Immature natural killer cell (primary cell): ENCODE measurements around the gene GABBR2. TPM values are rescaled to one million over a fixed set of nuclear protein-coding genes. Genes with fewer than 3 reads are reported as not detected.

Experiments
- DNase-seq, 3 donors: peaks; one replicate each; pipeline ENCODE4 v3.0.0; 2022; ENCODE audit warnings: mixed read lengths in 1 of 3
- H3K27ac Mint-ChIP-seq, 6 donors: one replicate each; pipeline ENCODE4 v1.8.0; 2020; ENCODE audit warnings: mixed read lengths in 6 of 6, mild to moderate bottlenecking in 5 of 6, inconsistent platforms in 4 of 6, moderate library complexity in 3 of 6
- H3K27me3 Mint-ChIP-seq, 3 donors: one replicate each; pipeline ENCODE4 v1.8.0; 2020 to 2021; ENCODE audit warnings: low read depth in 3 of 3, mild to moderate bottlenecking in 3 of 3, mixed read lengths in 3 of 3, moderate library complexity in 3 of 3, inconsistent platforms in 1 of 3
- H3K36me3 Mint-ChIP-seq, 3 donors: one replicate each; pipeline ENCODE4 v1.8.0; 2020; ENCODE audit warnings: mixed read lengths in 3 of 3, inconsistent platforms in 2 of 3, mild to moderate bottlenecking in 2 of 3
- H3K4me1 Mint-ChIP-seq, 2 donors: one replicate each; pipeline ENCODE4 v1.8.0; 2020; ENCODE audit warnings: inconsistent platforms in 2 of 2, mild to moderate bottlenecking in 2 of 2, mixed read lengths in 2 of 2, moderate library complexity in 1 of 2
- H3K4me3 Mint-ChIP-seq, 5 donors: one replicate each; pipeline ENCODE4 v1.8.0; 2020; ENCODE audit warnings: mild to moderate bottlenecking in 5 of 5, mixed read lengths in 5 of 5, inconsistent platforms in 3 of 5, moderate library complexity in 3 of 5
- H3K9me3 Mint-ChIP-seq, 6 donors: one replicate each; pipeline ENCODE4 v1.8.0; 2020; ENCODE audit warnings: mild to moderate bottlenecking in 6 of 6, mixed read lengths in 6 of 6, inconsistent platforms in 4 of 6, moderate library complexity in 3 of 6
- polyA plus RNA-seq, 3 donors: library from polyadenylated mRNA; unstranded; fragments of 300-500 nt; fragmentation: Illumina TruSeq; gene quantifications; one replicate each; pipeline ENCODE4 v1.2.3, GENCODE V29; 2021

The GABBR2 gene
- polyA plus RNA-seq, 3 donors from 2014 or later, result not detected

- H3K4me1 Mint-ChIP-seq, result no peaks in the 10 kb centered on the region
- no peak overlapping the region for H3K4me3 Mint-ChIP-seq
- DNase-seq, result no peak
- peaks cover 0 to 19% (median 16%) of the 10 kb centered on the region in 6 donors for H3K9me3 Mint-ChIP-seq
- peaks cover 0 to 7% (median 2%) of the 10 kb centered on the region in 3 donors for H3K27me3 Mint-ChIP-seq
- H3K36me3 Mint-ChIP-seq, result peaks cover 0 to 5% (median 0%) of the 10 kb centered on the region in 3 donors
- H3K27ac Mint-ChIP-seq, result no peak overlapping the region
These were observed 347.1 kb downstream of the GABBR2 start for GRCh38 chr9:98361645-98362044.

GRCh38 chr9:98360176-98360708 is 348.5 kb downstream of the GABBR2 start:
- no peak overlapping the region for H3K27ac Mint-ChIP-seq
- DNase-seq, result no peak
- peaks cover 0 to 7% (median 5%) of the 10 kb centered on the region in 6 donors for H3K9me3 Mint-ChIP-seq
- H3K4me3 Mint-ChIP-seq, result no peak overlapping the region
- H3K27me3 Mint-ChIP-seq, result peaks cover 0 to 4% (median 2%) of the 10 kb centered on the region in 3 donors
- H3K36me3 Mint-ChIP-seq, result peaks cover 0 to 2% (median 0%) of the 10 kb centered on the region in 3 donors
- H3K4me1 Mint-ChIP-seq, result no peaks in the 10 kb centered on the region

- Mint-ChIP-seq H3K4me1 (no peaks in the 10 kb centered on the region), H3K4me3 (no peak overlapping the region), H3K27ac (no peak overlapping the region), H3K9me3 (no peaks in the 10 kb centered on the region), H3K27me3 (peaks cover 0 to 4% (median 0%) of the 10 kb centered on the region in 3 donors), H3K36me3 (no peaks in the 10 kb centered on the region)
- DNase-seq, result no peak
These were observed 349.2 kb downstream of the GABBR2 start for GRCh38 chr9:98359569-98359968.

GRCh38 chr9:98357921-98358535 is 350.7 kb downstream of the GABBR2 start:
- DNase-seq, result no peak
- no peaks in the 10 kb centered on the region for H3K36me3 Mint-ChIP-seq
- no peaks in the 10 kb centered on the region for H3K9me3 Mint-ChIP-seq
- H3K27me3 Mint-ChIP-seq, result peaks cover 0 to 6% (median 0%) of the 10 kb centered on the region in 3 donors
- no peak overlapping the region for H3K4me3 Mint-ChIP-seq
- H3K27ac Mint-ChIP-seq, result no peak overlapping the region
- no peaks in the 10 kb centered on the region for H3K4me1 Mint-ChIP-seq

DNA sequence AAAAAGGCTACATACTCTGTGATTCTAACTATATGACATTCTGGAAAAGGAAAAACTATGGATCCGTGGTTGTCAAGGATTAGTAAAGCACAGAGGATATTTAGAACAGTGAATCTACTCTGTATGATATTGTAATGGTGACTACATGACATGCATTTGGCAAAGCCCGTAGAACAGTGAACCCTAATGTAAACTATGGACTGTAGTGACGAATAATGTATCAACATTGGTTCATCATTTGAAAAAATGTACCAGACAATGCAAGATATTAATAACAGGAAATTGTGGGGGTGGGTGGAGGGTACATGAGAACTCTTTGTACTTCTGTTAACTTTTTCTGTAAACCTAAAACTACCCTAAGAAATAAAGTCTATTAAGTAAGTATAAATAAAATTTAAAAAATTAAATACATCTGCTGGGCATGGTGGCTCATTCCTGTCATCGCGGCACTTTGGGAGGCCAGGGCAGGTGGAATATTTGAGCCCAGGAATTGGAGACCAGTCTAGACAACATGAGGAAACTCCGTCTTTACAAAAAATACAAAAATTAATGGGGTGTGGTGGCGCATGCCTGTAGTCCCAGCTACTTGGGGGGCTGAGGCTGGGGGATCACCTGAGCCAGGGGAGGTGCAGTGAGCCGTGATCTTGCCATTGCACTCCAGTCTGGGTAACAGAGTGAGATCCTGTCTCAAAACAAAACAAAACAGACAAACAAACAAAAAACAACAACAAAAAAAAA is 351.6 kb downstream of the GABBR2 start:
- Mint-ChIP-seq H3K27ac (no peak overlapping the region), H3K27me3 (peaks cover 0 to 6% (median 0%) of the 10 kb centered on the region in 3 donors), H3K36me3 (no peaks in the 10 kb centered on the region), H3K4me1 (no peaks in the 10 kb centered on the region), H3K4me3 (no peak overlapping the region), H3K9me3 (no peaks in the 10 kb centered on the region)
- no peak for DNase-seq

GRCh38 chr9:98356326-98356725 is 352.4 kb downstream of the GABBR2 start:
- Mint-ChIP-seq H3K4me3 (no peak overlapping the region), H3K27me3 (peaks cover 1 to 8% (median 4%) of the 10 kb centered on the region in 3 donors), H3K27ac (no peak overlapping the region), H3K36me3 (peaks cover 0 to 5% (median 0%) of the 10 kb centered on the region in 3 donors), H3K9me3 (peaks cover 0 to 7% (median 5%) of the 10 kb centered on the region in 6 donors), H3K4me1 (no peaks in the 10 kb centered on the region)
- DNase-seq, result no peak

DNA sequence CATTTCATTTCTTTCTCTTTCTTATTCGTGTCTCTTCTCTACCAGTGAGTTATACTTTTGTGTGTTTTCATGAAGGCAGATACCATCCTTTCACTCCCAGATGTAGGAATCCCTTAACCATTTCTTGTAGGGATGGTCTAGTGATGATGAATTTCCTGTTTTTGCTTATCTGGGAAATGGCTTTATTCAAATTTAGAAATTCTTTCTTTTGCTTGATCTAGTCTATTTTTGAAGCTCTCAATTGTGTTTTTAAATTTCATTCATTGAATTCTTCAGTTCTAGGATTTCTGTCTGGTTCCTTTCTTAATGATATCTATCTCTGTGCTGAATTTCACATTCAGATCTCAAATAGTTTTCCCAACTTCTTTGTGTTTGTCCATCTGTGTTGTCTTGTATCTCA is 357.4 kb downstream of the GABBR2 start:
- peaks cover 5 to 11% (median 9%) of the 10 kb centered on the region in 3 donors for H3K27me3 Mint-ChIP-seq

DNA sequence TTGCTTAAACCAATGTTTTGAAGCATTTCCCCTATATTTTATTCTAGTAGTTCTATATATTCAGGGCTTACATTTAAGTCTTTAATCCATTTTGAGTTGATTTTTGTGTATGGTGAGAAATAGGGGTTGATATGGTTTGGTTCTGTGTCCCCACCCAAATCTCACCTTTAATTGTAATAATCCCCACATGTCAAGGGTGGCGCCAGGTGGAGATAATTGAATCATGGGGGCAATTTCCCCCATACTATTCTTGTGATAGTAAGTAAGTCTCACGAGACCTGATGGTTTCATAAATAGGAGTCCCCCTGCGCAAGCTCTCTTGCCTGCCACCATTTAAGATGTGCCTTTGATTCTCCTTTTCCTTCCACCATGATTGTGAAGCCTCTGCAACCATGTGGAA is 361.1 kb downstream of the GABBR2 start:
- Mint-ChIP-seq H3K36me3 (peaks cover 0 to 8% (median 0%) of the 10 kb centered on the region in 3 donors), H3K27me3 (peaks cover 6 to 16% (median 14%) of the 10 kb centered on the region in 3 donors), H3K4me3 (no peak overlapping the region), H3K9me3 (peaks cover 1 to 12% (median 5%) of the 10 kb centered on the region in 6 donors), H3K4me1 (no peaks in the 10 kb centered on the region), H3K27ac (no peak overlapping the region)
- no peak for DNase-seq

More for the DNA sequence above, 357.4 kb downstream of the GABBR2 start:
- H3K9me3 Mint-ChIP-seq, result peaks cover 1 to 12% (median 5%) of the 10 kb centered on the region in 6 donors
- H3K4me1 Mint-ChIP-seq, result no peaks in the 10 kb centered on the region
- H3K4me3 Mint-ChIP-seq, result no peak overlapping the region
- no peak for DNase-seq
- H3K36me3 Mint-ChIP-seq, result peaks cover 0 to 8% (median 0%) of the 10 kb centered on the region in 3 donors
- H3K27ac Mint-ChIP-seq, result no peak overlapping the region

DNA sequence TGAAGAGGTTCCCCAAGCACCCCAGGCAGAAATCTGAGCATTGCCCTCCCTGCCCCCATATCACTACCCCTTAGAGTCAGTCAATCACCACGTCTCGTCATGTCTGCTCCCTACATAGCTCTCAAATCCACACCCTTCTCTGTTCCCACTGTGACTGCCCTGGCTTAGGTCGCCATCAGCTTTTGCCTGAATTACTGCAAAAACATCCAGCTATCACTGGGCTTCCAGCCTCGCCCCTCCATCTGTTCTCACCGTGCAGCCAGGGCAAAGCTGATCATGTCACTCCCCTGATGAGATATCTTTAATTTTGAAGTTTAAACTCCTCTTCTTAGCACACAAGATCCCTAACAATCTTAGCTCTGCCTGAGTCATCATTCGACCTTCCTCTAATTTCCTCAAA is 363.7 kb downstream of the GABBR2 start:
- Mint-ChIP-seq H3K4me3 (no peak overlapping the region), H3K27ac (no peak overlapping the region), H3K36me3 (no peaks in the 10 kb centered on the region), H3K4me1 (no peaks in the 10 kb centered on the region), H3K27me3 (peaks cover 3 to 15% (median 9%) of the 10 kb centered on the region in 3 donors), H3K9me3 (no peaks in the 10 kb centered on the region)
- no peak for DNase-seq

GRCh38 chr9:98344581-98344980 is 364.2 kb downstream of the GABBR2 start:
- Mint-ChIP-seq H3K27ac (no peak overlapping the region), H3K27me3 (peaks cover 3 to 15% (median 12%) of the 10 kb centered on the region in 3 donors), H3K4me1 (no peaks in the 10 kb centered on the region), H3K36me3 (no peaks in the 10 kb centered on the region), H3K9me3 (no peaks in the 10 kb centered on the region), H3K4me3 (no peak overlapping the region)
- DNase-seq, result no peak

- H3K27me3 Mint-ChIP-seq, result peaks cover 3 to 15% (median 14%) of the 10 kb centered on the region in 3 donors
- DNase-seq, result no peak
- H3K9me3 Mint-ChIP-seq, result no peaks in the 10 kb centered on the region
- no peaks in the 10 kb centered on the region for H3K36me3 Mint-ChIP-seq
- no peaks in the 10 kb centered on the region for H3K4me1 Mint-ChIP-seq
- H3K4me3 Mint-ChIP-seq, result no peak overlapping the region
- no peak overlapping the region for H3K27ac Mint-ChIP-seq
These were observed 365.9 kb downstream of the GABBR2 start for GRCh38 chr9:98342820-98343210.

DNA sequence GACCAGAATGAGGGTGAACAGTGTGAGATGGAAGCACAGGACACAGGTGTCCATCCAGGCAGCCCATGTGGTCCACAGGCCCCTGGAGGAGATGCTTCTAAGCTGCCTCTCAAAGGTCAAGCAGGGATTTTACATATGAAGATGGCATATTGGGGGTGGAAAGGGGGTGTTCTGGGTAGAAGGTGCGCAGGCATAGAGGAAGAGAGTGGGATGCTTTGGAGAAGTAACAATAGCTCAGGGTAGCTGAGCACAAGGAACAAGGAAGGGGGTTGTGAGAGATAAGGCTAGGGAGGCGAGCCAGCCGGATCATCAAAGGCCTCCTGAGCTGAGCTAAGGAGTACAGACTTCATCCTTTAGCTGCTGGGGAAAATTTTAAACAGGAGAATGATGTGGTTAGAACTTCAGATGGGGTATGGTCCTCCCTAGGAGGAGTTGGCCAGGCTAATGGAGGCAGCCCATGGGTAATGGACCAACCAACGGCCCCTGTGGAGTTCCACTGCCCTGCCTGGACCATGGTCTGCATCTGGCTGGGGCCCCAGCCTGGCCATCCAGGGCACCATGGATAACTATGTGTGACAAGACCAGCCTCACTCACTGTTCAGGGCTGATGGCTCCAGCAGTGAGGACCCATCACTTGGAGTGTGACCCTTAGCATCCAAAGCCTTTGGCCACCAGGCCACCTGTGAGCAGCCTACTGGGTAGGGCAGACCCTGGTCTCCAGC is 366.5 kb downstream of the GABBR2 start:
- Mint-ChIP-seq H3K9me3 (no peaks in the 10 kb centered on the region), H3K4me1 (no peaks in the 10 kb centered on the region), H3K27ac (no peak overlapping the region), H3K27me3 (peaks cover 1 to 15% (median 14%) of the 10 kb centered on the region in 3 donors), H3K4me3 (no peak overlapping the region), H3K36me3 (no peaks in the 10 kb centered on the region)
- DNase-seq, result no peak

- no peak overlapping the region for H3K4me3 Mint-ChIP-seq
- no peaks in the 10 kb centered on the region for H3K9me3 Mint-ChIP-seq
- H3K4me1 Mint-ChIP-seq, result no peaks in the 10 kb centered on the region
- H3K27me3 Mint-ChIP-seq, result peaks cover 1 to 15% (median 14%) of the 10 kb centered on the region in 3 donors
- DNase-seq, result no peak
- H3K36me3 Mint-ChIP-seq, result no peaks in the 10 kb centered on the region
- H3K27ac Mint-ChIP-seq, result no peak overlapping the region
These were observed 367.3 kb downstream of the GABBR2 start for GRCh38 chr9:98341157-98342097.
